CD4-positive, alpha-beta T cell treated with Interleukin-4 for 1 hour (primary cell): ENCODE results near the gene TYRP1.

Experiments used
- DNase-seq, 2 donors: peaks; one replicate each; pipeline ENCODE4 v3.0.0-alpha.2; 2020 to 2022

TYRP1 gene

DNA sequence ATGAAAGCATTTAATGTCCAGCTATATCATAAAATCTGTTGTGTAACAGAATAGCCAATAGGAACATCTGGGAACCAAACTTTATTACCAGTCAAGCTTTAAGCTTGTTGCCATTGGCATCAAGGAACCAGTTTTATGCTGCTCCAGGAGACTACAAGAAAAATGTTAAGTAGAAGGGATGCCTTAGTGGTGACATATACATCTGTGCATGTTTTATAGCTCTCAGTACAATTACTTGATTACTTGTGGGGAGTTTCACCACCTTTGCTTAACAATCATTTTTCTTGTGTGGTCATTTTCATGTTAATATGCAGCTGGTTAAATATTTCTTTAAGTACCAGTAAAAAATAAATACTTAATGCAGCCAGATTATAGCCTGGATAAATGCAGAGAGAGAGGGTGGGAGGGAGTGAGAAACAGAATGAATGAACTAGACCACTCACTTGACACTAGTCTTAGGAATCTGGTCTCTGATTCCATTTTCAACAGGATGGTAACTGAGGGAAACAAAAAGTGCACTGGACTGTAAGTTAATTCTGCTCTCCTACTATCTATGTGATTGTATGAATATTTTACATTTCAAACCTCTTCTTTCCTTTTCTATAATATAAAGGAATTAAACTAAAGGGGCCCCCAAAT is 45.9 kb downstream of the TYRP1 start:
- no peak for DNase-seq

DNA sequence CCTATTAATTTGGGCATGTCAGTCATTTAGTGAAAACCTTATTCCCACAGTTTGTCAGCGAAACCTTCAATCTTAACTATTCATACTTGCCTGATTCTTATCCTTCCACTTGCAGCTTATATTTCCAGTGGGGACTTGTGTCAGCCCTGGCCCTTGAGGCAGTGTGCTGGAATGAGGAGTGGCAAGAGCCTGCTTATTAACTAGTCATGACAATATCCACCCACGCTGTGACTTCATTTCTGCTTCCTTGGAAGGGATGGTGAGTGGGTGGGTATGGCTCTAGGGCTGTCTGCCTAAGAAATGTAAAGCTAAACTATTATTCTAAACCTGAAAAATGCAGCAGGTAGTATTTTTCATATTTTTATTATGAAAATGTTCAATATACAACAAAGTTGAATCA is 47.7 kb downstream of the TYRP1 start:
- DNase-seq = no peak

GRCh38 chr9:12748016-12748415 is 54.8 kb downstream of the TYRP1 start:
- DNase-seq = no peak

DNA sequence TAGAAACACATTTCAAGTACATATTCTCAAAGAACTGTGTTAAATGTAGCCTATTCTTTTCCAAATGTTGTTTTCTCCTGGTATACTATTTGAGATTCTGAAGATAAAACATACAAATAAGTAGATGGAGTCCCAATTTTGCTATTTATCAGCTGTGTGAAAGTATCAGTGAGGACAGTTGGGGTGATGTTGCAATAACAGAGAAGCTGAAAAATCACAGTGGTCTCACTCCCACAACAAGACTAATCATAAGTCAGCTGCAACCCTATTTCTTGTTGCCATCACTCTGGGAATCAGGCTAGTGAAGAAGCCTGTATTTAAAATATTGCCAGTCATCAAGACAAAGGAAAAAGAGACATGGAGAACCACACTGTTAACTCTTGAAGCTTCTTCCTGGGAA is 55.8 kb downstream of the TYRP1 start:
- no peak for DNase-seq

GRCh38 chr9:12753931-12754330 is 60.7 kb downstream of the TYRP1 start:
- DNase-seq = no peak

- no peak for DNase-seq
Observed at GRCh38 chr9:12759761-12760160, 66.6 kb downstream of the TYRP1 start.
